ENCODE data around the gene GPC3.

GPC3 gene

GRCh38 chrX:133601116-133601515, 384.3 kb downstream of the GPC3 start:
- DNase-seq (ENCODE audit: low read depth) = no peak

GRCh38 chrX:133600536-133600935, 384.9 kb downstream of the GPC3 start:
- no peak for DNase-seq (ENCODE audit: low read depth)

- no peak for DNase-seq (ENCODE audit: low read depth)
These were observed 386.6 kb downstream of the GPC3 start for GRCh38 chrX:133598601-133599335.

- no peak for DNase-seq (ENCODE audit: low read depth)
These were observed 391.2 kb downstream of the GPC3 start for GRCh38 chrX:133594156-133594555.

- no peak for DNase-seq (ENCODE audit: low read depth)
These were observed 391.9 kb downstream of the GPC3 start for GRCh38 chrX:133593531-133593930.

- no peak for DNase-seq (ENCODE audit: low read depth)
These were observed 394.5 kb downstream of the GPC3 start for GRCh38 chrX:133590703-133591505.

- DNase-seq (ENCODE audit: low read depth) = no peak
These were observed 396.6 kb downstream of the GPC3 start for GRCh38 chrX:133588827-133589226.

GRCh38 chrX:133587818-133588217, 397.6 kb downstream of the GPC3 start:
- DNase-seq (ENCODE audit: low read depth) = no peak

- no peak for DNase-seq (ENCODE audit: low read depth)
These were observed 398.3 kb downstream of the GPC3 start for GRCh38 chrX:133587071-133587470.

- no peak for DNase-seq (ENCODE audit: low read depth)
These were observed 399.0 kb downstream of the GPC3 start for GRCh38 chrX:133586443-133586842.

GRCh38 chrX:133583825-133584224, 401.6 kb downstream of the GPC3 start:
- DNase-seq (ENCODE audit: low read depth) = no peak

- no peak for DNase-seq (ENCODE audit: low read depth)
These were observed 404.8 kb downstream of the GPC3 start for GRCh38 chrX:133580625-133581024.

- no peak for DNase-seq (ENCODE audit: low read depth)
These were observed 405.8 kb downstream of the GPC3 start for GRCh38 chrX:133579631-133580030.

- DNase-seq (ENCODE audit: low read depth) = no peak
These were observed 408.5 kb downstream of the GPC3 start for GRCh38 chrX:133576876-133577275.

- no peak for DNase-seq (ENCODE audit: low read depth)
These were observed 409.8 kb downstream of the GPC3 start for GRCh38 chrX:133575501-133576136.

GRCh38 chrX:133574716-133575115, 410.7 kb downstream of the GPC3 start:
- no peak for DNase-seq (ENCODE audit: low read depth)

- no peak for DNase-seq (ENCODE audit: low read depth)
These were observed 414.8 kb downstream of the GPC3 start for GRCh38 chrX:133570549-133570948.

- DNase-seq (ENCODE audit: low read depth) = no peak
These were observed 416.2 kb downstream of the GPC3 start for GRCh38 chrX:133569217-133569616.

GRCh38 chrX:133568109-133568508, 417.3 kb downstream of the GPC3 start:
- DNase-seq (ENCODE audit: low read depth) = no peak

GRCh38 chrX:133566876-133567275, 418.5 kb downstream of the GPC3 start:
- no peak for DNase-seq (ENCODE audit: low read depth)

GRCh38 chrX:133563705-133564104, 421.7 kb downstream of the GPC3 start:
- DNase-seq (ENCODE audit: low read depth) = no peak

- no peak for DNase-seq (ENCODE audit: low read depth)
These were observed 424.1 kb downstream of the GPC3 start for GRCh38 chrX:133561251-133561650.

- no peak for DNase-seq (ENCODE audit: low read depth)
These were observed 425.5 kb downstream of the GPC3 start for GRCh38 chrX:133559909-133560308.

All from GM04504 (cell line).